GM19467 (cell line): ENCODE results near the gene PDIA3.
"Not testable (repeated sequence)": the region's sequence is repeated elsewhere in the genome, so short reads cannot be mapped to it uniquely, and the experiment has no call there.

Experiments
- ATAC-seq: cut with Tn5 transposase; IDR thresholded peaks from one replicate; pipeline ENCODE4 v1.9.1; 2021; ENCODE audit warnings: mild to moderate bottlenecking, moderate library complexity; ENCODE audit not compliant: unreplicated experiment

The PDIA3 gene

DNA sequence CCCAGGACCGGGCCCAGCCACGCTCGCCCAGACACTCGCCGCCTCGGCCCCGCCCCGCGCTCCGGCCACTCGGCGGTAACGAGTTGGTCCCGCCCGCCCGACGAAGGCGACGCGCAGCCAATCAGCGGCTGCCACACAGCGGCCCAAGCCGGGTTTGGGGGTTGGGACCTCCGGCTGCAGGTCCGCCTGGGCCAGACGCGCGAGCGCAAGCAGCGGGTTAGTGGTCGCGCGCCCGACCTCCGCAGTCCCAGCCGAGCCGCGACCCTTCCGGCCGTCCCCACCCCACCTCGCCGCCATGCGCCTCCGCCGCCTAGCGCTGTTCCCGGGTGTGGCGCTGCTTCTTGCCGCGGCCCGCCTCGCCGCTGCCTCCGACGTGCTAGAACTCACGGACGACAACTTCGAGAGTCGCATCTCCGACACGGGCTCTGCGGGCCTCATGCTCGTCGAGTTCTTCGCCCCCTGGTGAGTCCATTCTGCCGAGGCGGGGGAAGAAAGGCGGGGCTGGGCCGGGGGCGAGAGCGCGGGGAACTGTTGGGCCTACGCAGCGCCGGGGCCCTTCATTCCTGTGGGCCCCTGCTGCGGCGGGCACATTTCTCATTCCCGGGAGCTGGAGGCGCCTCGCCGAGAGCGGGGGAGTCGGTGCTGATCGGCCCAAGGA is at the start of gene PDIA3:
PDIA3 (plus strand) TSS at position 194 of the 658 bp plus-strand sequence; CDS start at position 296, 102 bp downstream.
- ATAC-seq, result peak; percentile 62

DNA sequence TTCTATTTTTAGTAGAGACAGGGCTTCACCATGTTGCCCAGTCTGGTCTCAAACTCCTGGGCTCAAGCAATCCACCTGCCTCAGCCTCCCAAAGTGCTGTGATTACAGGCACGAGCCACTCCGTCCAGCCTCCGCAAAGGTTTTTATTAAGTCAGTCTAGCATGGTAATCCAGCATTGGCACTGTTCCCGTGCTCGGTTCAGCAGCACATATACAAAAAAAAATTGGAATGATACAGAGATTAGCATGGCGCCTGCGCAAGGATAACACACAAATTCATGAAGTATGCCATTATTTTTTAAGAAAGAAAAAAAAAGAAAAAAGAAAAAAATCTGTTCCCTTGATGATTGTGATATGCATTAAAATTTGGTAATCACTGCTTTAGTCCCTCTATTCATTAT is 44.1 kb upstream of the PDIA3 start:
- no peak for ATAC-seq

DNA sequence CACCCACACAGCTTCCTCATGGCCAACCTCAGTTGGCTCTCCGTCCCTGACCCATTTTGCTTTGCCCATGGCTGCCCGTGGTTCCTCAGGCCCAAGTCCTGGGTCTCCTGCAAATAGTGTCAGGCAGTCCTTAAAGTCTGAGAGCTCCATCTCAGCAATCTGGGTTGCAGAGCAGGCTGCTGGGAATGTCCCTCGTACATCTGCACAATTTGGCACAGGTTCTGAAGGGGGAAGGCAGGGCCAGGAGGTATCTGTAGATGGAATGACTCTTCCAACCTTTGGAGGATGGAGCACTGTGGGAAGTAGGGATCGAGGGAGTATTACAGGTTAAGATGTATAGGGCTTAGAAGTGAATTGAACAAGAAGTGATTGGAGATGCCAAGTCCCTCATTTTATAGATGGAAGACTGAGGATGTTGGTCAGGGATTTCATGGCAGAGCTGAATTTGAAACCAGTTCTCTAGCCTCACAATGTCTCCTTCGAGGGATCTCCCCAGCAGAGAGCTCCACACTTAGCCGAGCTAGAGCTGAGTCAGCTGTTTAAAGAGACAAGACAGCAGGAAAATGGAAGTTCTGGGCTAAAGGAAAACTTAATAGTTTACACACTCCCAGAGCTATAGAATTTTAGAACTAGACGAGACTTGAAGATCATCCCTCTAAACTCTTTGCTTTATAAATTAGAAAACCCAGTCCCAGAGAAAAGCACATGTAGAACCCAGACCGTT is 43.4 kb upstream of the PDIA3 start:
- ATAC-seq, result no peak

DNA sequence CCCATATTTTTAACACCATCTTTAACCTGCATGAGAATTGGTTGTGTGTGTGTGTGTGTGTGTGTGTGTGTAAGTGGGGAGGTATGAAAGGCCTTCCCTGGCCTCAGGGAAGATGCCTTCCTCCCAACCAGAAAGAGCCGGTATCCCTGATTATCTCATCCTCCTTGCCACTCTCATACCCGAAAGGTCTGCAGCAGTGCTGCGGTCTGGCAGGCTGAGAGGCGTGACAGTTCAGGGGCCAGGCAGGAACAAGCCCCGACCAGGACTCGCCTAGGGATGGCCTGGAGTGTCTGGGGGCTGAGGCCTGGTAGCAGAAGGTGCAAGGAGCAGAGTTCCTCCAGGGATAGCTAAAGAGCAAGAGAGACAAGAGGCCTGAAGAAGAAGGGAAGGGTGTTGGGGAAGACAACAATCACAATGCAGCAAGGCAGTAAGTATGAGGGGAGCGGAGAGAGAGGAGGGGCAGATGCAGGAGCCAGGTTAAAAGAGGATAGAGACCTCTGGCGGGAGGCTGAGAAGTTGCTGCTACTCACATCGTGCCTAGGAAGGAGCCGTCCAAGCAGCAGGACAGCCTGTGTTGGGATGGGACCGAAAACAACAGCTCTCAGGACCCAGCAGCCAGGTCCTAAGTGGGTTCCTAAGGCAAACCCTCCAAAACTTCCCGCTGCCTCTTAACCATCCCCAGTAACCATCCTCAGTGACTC is 35.7 kb upstream of the PDIA3 start:
- not testable (repeated sequence) for ATAC-seq

DNA sequence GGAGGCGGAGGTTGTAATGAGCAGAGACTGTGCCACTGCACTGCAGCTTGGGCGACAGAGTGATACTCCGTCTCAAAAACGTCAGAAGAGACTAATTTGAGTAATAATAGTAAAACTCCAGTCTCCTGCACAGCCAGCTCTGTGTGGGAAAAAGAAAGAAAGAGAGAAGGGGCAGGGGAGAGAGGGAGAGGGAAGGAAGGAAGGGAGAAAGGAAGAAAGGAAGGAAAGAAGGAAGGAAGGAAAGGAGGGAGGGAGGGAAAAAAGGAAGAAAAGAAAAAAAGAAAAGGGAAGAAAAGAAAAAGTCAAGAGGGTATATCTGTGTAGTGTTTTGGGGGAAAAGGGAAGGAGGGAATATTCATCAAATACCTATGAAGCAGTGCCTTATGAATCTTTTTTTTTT is 23.1 kb upstream of the PDIA3 start:
- ATAC-seq, result no peak

DNA sequence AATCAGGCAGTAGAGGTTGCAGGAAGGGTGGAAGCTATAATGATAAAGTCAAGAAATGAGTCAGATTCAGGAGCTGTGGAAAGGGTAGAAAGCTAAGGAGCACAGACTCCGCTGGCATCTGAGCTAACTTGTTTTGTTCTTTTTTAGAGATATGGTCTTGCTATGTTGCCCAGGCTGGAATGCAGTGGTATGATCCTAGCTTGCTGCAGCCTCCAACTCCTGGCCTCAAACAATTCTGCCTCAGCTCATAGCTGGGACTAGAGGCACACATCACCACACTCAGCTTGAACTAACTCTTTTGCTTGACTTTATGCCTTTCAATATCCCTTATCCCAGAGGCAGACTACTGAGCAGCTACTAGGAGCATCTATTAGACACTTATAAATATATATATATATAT is 19.9 kb upstream of the PDIA3 start:
- ATAC-seq, result not testable (repeated sequence)

DNA sequence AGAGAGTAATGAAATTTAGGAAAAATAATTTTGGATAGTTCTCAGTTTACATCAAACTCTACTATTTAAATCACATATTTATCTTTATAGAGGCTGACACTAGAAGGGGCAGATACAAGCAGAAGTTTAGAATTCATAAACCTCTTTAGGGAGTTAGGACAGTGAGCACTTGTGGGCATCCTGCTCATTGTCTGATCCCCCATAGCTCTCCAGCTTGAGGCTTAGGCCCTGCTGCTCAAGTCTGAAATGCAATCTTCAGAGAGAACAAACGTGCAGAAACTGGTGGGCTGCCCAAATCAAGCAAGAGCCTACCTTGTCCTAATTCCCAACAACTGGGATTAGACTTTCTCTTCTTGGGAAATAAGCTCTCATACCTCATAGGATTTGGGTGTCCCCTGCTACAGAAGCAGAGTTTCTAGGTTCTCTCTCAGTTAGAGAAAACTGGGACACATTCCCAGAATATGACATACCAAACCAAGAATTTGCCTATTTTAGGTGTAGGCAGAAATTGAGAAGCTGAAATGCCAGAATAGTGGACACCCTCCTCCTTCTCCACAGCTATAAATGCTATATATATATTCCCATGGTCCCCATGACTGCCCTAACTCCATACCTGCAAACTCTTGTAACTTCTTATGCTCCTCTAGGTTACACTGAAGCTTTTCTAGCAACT is 18.0 kb upstream of the PDIA3 start:
- not testable (repeated sequence) for ATAC-seq

DNA sequence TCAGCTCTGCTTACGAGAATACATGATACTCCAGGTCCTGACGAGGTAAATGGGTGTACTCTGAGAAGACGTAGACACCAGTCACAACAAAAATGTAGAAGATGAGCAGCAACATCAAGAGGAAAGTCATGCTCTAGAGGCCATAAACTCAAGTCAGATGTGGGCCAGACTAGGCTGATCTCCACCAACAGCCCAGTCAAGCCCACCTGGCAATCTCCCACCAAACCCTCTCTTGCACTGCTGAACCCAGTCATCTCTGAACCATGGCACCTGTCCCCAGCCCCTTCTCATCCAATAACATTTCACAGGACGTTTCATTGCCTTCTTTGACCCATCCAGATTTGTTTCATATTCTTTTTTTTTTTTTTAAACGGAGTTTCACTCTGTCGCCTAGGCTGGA is 10.8 kb upstream of the PDIA3 start:
- no peak for ATAC-seq

DNA sequence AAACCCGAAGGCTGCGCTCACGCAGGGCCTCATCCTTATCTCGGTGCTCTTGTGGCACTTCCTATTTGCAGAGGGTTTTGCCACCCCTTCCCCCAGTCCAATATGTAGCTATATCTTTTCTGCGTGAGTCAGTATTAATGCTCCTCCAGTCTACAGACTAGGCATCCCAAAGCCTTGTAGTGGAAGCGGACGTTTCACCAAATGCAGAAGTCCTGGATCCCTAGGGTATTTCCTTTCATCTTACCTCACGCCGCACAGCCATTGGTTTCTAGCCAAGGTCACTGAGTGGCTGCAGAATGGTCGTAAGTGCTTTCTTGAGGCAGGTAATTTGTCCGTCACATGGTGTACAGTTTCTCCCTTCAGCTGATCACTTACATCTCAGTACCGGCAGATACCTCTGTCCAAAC is 668 bp downstream of the PDIA3 start:
- peak; percentile 23 for ATAC-seq

DNA sequence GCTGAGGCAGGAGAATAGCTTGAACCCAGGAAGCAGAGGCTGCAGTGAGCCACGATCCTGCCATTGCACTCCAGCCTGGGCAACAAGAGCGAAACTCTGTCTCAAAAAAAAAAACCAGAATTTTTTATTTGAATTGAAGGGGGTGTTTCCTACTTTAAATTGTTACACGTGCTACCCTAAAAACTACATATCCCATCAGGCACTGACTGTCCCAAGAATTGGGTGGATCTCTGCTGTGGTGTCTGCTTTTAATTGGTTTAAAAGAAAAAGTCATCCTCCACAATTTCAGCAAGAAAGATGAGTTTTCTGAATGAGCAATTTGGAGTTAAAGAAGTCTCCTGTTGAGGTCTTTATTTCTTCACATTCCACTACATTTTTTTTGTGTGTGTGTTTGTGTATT is 2.1 kb downstream of the PDIA3 start:
- ATAC-seq, result no peak

DNA sequence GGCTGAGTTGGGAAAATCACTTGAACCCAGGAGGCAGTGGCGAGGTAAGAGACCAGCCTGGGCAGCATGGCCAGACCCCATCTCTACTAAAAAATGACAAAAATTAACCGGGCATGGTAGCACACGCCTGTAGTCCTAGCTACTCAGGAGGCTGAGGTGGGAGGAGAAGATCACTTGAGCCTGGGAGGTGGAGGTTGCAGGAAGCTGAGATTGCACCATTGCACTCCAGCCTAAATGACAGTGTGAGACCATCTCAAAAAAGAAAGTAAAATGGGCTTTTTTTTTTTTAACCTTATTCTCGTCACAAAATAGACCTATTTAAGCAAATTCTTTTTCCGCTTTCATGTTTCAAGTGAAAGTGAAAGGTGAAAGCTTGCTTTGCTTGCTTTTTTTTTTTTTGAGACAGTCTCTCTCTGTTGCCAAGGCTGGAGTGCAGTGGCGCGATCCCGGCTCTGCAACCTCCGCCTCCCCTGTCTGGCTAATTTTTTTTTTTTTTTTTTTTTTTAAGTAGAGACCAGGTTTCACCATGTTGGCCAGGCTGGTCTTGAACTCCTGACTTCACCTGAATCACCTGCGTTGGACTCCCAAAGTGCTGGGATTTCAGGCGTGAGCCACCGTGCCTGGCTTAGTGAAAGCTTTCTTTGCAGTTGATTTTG is 3.6 kb downstream of the PDIA3 start:
- ATAC-seq, result no peak

DNA sequence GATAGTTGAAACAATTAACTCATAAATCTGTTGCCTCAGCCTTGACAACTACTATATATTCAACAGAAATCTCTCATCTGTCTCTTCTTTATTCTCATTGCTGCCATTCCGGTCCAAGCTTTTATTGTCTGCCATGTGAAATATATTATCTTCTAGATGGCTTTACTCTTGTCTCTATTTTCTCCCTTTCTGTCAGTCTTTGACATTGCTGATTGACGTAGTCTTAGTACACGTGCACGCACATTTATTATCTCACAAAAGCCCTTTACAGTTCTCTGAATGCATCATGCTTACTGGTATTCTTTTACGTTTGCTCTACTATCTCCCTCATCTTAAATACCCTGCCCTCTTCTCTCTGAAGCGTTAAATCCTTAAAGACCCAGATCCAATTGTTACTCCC is 5.6 kb downstream of the PDIA3 start:
- ATAC-seq, result no peak

DNA sequence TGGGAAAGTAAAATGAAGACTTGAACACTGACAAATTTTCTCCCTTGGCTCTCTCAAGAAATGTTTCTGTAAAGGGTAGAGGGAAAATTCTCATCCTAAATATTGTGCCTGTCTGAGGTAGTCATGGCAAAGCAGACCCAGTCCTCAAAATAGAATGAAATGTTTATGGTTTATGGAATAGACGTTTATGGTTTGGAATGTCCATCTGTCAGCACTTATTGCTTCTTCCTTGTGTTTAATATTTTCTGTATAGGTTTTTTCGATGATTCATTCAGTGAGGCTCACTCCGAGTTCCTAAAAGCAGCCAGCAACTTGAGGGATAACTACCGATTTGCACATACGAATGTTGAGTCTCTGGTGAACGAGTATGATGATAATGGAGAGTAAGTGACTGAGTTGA is 16.6 kb downstream of the PDIA3 start:
- ATAC-seq, result no peak

DNA sequence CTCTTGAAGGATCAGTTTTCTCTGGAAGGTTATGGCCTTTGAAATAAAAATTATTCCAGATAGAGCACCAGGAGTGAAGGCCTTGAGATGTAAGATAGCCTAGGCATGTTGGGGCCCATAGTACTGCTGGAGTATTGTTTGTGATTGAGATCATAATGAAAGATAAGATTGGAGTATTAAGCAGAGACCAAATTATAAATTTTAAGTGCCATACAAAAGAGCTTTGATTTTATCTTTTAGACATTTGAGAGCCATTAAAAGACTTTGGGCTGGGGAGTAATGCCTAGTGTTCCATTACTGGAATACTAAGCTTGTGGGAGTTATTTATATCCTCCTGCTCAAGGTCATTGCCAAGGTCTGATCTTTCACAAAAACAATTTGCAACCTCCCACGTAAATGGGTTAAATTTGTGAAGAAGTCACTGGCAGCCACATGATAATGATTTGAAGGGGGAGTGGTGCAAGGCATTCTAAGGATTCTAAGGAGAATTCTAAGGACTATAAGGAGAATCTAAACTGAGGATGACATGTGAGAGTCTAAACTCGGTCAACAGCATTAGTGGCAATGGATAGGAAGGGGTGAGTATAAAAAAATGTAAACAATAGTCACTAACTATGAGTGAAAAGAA is 17.7 kb downstream of the PDIA3 start:
- no peak for ATAC-seq

DNA sequence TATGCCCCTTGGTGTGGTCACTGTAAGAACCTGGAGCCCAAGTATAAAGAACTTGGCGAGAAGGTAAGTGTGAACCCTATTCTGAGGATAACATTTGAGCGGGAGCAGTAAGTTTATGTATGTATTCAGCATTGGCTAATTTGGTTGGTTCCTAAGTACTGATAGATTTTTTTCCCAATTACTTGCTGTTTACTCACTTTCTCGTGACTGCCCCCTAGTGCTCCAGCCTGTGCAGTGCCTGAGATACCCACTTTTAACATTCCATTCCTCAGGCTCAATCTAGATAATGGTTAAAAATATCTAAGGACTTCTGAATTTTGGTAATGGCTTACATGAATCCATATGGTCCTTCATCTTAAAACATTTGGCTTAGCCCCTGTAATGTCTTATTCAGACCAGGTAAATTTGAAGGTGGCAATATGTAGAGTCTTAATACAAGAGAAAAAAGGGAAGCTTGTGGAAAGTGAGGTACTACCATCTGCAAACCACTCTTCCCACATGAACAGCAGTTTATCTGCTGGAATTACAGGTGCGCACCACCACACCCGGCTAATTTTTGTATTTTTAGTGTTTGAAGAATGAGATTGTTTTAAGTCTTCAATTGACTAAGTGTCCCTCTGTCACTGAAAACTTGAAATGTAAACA is 23.5 kb downstream of the PDIA3 start:
- no peak for ATAC-seq

DNA sequence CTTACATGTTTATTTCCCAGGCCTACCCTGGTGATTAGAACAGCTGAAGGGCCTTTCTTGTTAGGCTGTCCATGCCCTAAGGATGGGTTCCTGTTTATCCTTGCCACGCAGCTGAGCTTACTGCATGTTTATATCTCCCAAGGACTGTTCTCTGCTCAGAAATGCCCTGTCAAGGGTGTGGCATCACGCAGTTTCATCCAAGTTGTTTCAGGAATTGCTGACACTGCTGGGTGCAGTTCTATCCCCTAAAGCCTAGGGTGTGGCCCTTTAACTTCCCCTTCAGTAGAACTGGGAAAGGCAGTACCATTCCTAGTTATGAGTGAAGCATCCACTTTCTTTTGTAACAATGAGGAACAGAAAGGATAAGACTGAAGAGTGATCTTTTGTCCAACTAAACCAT is 25.6 kb downstream of the PDIA3 start:
- ATAC-seq, result no peak

DNA sequence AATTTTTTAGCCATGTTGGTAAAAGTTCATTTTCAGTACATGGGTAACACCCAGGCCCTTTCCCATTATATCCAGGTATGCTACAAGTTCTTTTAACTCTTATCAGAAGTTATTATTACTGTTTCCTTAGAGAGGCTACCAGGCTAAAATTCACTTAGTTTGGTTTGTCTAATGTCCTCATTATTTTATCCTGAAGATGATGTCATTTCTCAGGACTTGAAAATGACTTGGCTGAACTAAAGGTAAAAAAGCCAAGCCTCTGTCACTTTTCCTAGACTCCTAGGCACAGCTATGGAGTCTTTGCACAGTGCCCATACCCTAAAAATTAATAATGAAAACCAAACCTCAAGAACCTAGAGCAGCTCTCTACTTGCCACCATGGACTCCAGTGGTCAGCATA is 26.4 kb downstream of the PDIA3 start:
- ATAC-seq, result no peak

DNA sequence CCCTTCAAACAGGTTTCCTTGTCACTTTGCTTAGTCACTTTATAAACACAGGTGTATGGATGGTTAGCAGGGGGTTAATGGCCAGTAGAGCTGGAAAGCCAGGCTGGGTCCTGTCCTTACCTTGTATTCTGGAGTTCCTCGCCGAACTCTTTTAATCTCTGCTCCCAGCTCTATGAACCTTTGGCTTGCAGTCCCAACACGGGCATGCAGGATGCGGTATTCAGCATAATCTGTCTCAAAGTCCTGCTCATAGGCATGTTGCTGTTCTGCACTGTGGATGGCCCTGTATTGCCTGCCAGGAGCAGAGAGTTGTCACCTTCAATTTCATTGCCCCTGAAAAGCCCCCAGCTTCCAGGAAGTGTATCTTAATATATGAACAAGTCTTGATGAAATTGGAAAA is 27.8 kb downstream of the PDIA3 start:
- no peak for ATAC-seq

DNA sequence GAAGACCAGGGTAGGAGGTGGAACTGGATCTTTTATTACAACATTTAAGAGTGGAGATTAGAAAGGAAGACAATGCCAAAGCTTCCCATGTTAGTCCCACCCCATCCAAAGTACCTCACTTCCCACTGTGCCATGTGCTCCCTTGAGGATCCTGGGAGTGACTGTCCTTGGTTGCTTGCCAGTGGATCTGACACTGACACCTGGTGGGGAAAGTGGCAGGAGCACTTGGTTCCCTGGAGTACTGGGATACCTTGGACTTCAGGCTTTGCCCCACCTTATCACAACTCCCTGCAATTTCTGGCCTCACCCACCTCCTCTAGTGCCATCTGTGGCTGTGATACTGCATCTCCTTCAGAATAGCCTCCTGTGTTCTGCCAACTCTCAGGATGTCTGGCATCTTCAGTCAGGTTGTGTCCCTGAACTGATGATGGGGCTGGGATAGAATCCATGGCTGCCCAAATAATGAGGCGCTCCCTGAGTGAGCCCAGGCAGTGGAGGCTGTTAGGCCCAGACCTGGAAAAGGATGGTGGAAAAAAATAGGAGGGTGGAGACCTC is 29.2 kb downstream of the PDIA3 start:
- ATAC-seq, result no peak
